Loucy (cell line): Measurements from ENCODE around the gene MCF2L.

Experiments used
- H2AFZ ChIP-seq: fragments of 200-600 bp; sonication (generic); 2 replicates; pipeline ENCODE4 v1.6.0; 2016; ENCODE audit warnings: antibody characterized with exemption, mild to moderate bottlenecking, low read length, moderate library complexity
- H3F3A ChIP-seq: fragments of 200-600 bp; 2 replicates; pipeline ENCODE4 v1.6.0; 2016; ENCODE audit warnings: antibody characterized with exemption, low read depth, mild to moderate bottlenecking
- H3K27me3 ChIP-seq: fragments of 200-600 bp; sonication (generic); 2 replicates; pipeline ENCODE4 v1.6.1; 2014; ENCODE audit warnings: low read length, mild to moderate bottlenecking; ENCODE audit not compliant: insufficient read depth, poor library complexity, severe bottlenecking
- H3K36me3 ChIP-seq: fragments of 200-600 bp; sonication (generic); 2 replicates; pipeline ENCODE4 v1.6.1; 2016; ENCODE audit warnings: low read length; ENCODE audit not compliant: insufficient read depth
- H3K4me1 ChIP-seq: fragments of 200-600 bp; sonication (generic); 2 replicates; pipeline ENCODE4 v1.5.1; 2014; ENCODE audit warnings: low read length, mild to moderate bottlenecking; ENCODE audit not compliant: insufficient read depth, poor library complexity, severe bottlenecking
- H3K4me2 ChIP-seq: fragments of 200-600 bp; sonication (generic); 2 replicates; pipeline ENCODE4 v1.6.0; 2014; ENCODE audit warnings: antibody characterized with exemption, low read length, low read depth, mild to moderate bottlenecking; ENCODE audit not compliant: poor library complexity, severe bottlenecking
- H3K4me3 ChIP-seq: fragments of 200-600 bp; sonication (generic); 2 replicates; pipeline ENCODE4 v1.5.1; 2014; ENCODE audit warnings: low read length, mild to moderate bottlenecking, mixed read lengths; ENCODE audit not compliant: poor library complexity, severe bottlenecking
- H3K79me2 ChIP-seq: fragments of 200-600 bp; sonication (generic); 2 replicates; pipeline ENCODE4 v1.6.1; 2014; ENCODE audit warnings: low read length; ENCODE audit not compliant: insufficient read depth
- H3K9ac ChIP-seq: fragments of 200-600 bp; sonication (generic); 2 replicates; pipeline ENCODE4 v1.6.0; 2014; ENCODE audit warnings: mild to moderate bottlenecking, low read depth, low read length, moderate library complexity; ENCODE audit not compliant: poor library complexity, severe bottlenecking
- H3K9me2 ChIP-seq: fragments of 200-600 bp; sonication (generic); replicated peaks from 2 replicates; pipeline ENCODE4 v1.6.1; 2016; ENCODE audit warnings: low read depth, low read length, mixed read lengths
- H3K9me3 ChIP-seq: fragments of 200-600 bp; sonication (generic); 2 replicates; pipeline ENCODE4 v1.6.1; 2014; ENCODE audit warnings: mild to moderate bottlenecking, antibody characterized with exemption, low read length, low read depth; ENCODE audit not compliant: insufficient read depth
- H4K20me1 ChIP-seq: fragments of 200-600 bp; sonication (generic); 2 replicates; pipeline ENCODE4 v1.6.0; 2014; ENCODE audit warnings: antibody characterized with exemption, low read length, mild to moderate bottlenecking; ENCODE audit not compliant: insufficient read depth, poor library complexity, severe bottlenecking
- EZH2phosphoT487 ChIP-seq: fragments of 200-600 bp; IDR thresholded peaks from 2 replicates; pipeline ENCODE4 v1.6.1; 2018; ENCODE audit warnings: antibody characterized with exemption, mild to moderate bottlenecking, moderate library complexity, borderline replicate concordance
- TF ChIP-seq, protein P1 (sequence below): fragments of 200-600 bp; sonication (generic); conservative IDR thresholded peaks from 2 replicates; pipeline ENCODE4 v1.5.1; 2014; ENCODE audit warnings: mild to moderate bottlenecking, antibody characterized with exemption, low read length

MCF2L gene

DNA sequence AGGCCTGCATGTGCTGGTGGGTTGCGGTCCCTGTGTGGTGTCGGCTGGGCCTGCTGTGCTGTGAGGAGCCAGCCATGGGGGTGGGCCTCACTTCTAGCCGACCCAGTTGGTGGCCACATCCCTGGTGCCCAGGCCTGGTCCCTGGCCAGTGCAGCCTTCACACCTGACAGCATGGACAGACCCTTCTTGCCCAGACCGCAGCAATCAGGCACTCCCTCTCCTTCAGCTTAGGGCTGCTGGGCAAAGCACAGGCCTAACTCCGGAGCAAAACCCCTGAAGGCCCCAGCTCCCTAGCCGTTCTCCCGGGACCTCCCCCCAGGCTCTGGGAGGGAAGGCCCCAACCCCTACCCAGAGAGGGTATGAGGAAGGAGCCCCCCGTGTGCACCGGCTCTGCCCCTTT is 6.6 kb upstream of the MCF2L start:
- Histone ChIP-seq H3K9me3 (no peaks in the 10 kb centered on the region), H3F3A (no peaks in the 10 kb centered on the region), H3K27me3 (no peaks in the 10 kb centered on the region)

DNA sequence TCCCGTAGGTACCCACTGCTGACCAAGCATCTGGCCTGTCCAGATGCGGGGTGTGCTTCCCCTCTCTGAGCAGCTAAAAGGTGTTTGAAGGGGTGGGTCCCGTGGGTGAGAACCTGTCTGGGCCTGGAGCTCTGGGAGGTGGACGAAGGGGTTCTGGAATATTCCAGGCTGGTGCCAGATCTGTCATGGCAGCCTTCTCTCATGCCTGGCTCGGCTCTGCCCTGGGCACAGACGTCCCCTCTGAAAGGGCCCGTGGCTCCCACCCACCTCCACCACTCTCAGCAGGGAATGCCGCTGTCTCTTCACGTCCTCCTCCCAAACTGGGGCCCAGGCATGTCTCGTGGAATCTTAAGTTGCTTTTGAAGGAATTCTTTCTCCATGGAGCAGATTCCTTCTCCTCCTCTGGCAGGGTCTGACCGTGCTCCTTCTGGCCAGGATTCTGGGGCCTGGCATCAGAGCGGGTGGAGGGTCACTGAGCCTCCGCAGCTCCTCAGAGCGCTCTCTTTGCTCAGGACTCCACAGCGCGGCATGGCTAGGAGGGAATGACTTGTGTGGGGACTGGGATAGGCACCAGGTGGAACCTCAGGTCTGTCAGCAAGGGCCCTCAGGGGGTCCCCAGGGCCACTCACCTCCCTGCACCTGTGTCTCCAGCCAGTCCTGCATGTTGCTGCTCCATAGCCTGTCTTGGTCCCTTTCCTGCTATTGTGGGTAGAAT is 5.9 kb upstream of the MCF2L start:
- no peaks in the 10 kb centered on the region for H3F3A ChIP-seq
- no peaks in the 10 kb centered on the region for H3K9me2 ChIP-seq
- H3K79me2 ChIP-seq: no peaks in the 10 kb centered on the region
- no peak overlapping the region for H3K4me3 ChIP-seq
- H2AFZ ChIP-seq: no peak overlapping the region
- no peak overlapping the region for H3K4me2 ChIP-seq
- no peak overlapping the region for H3K9ac ChIP-seq
- no peaks in the 10 kb centered on the region for H3K9me3 ChIP-seq
- H3K36me3 ChIP-seq: no peaks in the 10 kb centered on the region
- peaks cover 2% of the 10 kb centered on the region for H3K4me1 ChIP-seq
- TF ChIP-seq, protein P1, sequence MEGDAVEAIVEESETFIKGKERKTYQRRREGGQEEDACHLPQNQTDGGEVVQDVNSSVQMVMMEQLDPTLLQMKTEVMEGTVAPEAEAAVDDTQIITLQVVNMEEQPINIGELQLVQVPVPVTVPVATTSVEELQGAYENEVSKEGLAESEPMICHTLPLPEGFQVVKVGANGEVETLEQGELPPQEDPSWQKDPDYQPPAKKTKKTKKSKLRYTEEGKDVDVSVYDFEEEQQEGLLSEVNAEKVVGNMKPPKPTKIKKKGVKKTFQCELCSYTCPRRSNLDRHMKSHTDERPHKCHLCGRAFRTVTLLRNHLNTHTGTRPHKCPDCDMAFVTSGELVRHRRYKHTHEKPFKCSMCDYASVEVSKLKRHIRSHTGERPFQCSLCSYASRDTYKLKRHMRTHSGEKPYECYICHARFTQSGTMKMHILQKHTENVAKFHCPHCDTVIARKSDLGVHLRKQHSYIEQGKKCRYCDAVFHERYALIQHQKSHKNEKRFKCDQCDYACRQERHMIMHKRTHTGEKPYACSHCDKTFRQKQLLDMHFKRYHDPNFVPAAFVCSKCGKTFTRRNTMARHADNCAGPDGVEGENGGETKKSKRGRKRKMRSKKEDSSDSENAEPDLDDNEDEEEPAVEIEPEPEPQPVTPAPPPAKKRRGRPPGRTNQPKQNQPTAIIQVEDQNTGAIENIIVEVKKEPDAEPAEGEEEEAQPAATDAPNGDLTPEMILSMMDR: no peak
- no peak for TF ChIP-seq EZH2phosphoT487
- no peaks in the 10 kb centered on the region for H4K20me1 ChIP-seq
- no peaks in the 10 kb centered on the region for H3K27me3 ChIP-seq

More for the DNA sequence above, 6.6 kb upstream of the MCF2L start:
- H3K4me1 ChIP-seq: no peaks in the 10 kb centered on the region
- H4K20me1 ChIP-seq: no peaks in the 10 kb centered on the region
- H3K4me3 ChIP-seq: no peak overlapping the region
- no peak overlapping the region for H3K4me2 ChIP-seq
- H3K36me3 ChIP-seq: no peaks in the 10 kb centered on the region
- no peaks in the 10 kb centered on the region for H3K79me2 ChIP-seq
- H3K9me2 ChIP-seq: no peaks in the 10 kb centered on the region
- H2AFZ ChIP-seq: no peak overlapping the region
- H3K9ac ChIP-seq: no peak overlapping the region
- no peak for TF ChIP-seq EZH2phosphoT487
- TF ChIP-seq, protein P1: no peak

DNA sequence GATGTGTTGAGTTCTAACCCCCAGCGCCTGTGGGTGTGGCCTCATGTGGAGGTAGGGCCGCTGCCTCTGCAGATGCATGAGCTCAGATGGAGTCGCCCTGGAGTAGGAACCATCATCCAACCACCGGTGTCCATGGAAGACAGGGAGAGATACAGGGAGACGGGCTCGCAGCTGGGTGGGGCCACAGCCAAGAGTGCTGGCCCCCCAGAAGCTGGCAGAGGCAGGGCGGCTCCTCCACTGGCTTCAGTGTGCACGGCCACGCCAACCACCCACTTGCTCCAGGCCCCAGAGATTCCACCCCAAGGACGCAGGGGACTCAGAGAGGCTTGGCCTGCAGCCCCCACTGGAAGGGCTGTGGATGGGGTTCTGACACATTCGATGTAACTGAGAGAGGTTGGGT is 5.4 kb upstream of the MCF2L start:
- no peak overlapping the region for H2AFZ ChIP-seq
- H3K9ac ChIP-seq: no peak overlapping the region
- H3K27me3 ChIP-seq: no peaks in the 10 kb centered on the region
- no peaks in the 10 kb centered on the region for H4K20me1 ChIP-seq
- H3K9me2 ChIP-seq: no peaks in the 10 kb centered on the region
- no peaks in the 10 kb centered on the region for H3K36me3 ChIP-seq
- H3K79me2 ChIP-seq: no peaks in the 10 kb centered on the region
- H3K4me3 ChIP-seq: no peak overlapping the region
- no peaks in the 10 kb centered on the region for H3K9me3 ChIP-seq
- H3K4me2 ChIP-seq: no peak overlapping the region
- H3K4me1 ChIP-seq: peaks cover 8% of the 10 kb centered on the region
- no peaks in the 10 kb centered on the region for H3F3A ChIP-seq
- TF ChIP-seq EZH2phosphoT487: no peak
- TF ChIP-seq, protein P1: no peak
